ENCODE data around the gene FARP1.

The FARP1 gene

GRCh38 chr13:98440390-98441055 is 297.6 kb downstream of the FARP1 start:
- DNase-seq (ENCODE audit: low read depth, low spot score): no peak

GRCh38 chr13:98441056-98441676 is 298.3 kb downstream of the FARP1 start:
- DNase-seq (ENCODE audit: low read depth, low spot score): no peak

GRCh38 chr13:98442391-98443230 is 299.7 kb downstream of the FARP1 start:
- no peak for DNase-seq (ENCODE audit: low read depth, low spot score)

GRCh38 chr13:98443329-98443728 is 300.4 kb downstream of the FARP1 start:
- DNase-seq (ENCODE audit: low read depth, low spot score): no peak

GRCh38 chr13:98443800-98444325 is 301.0 kb downstream of the FARP1 start:
- DNase-seq (ENCODE audit: low read depth, low spot score): no peak

GRCh38 chr13:98444381-98444780 is 301.5 kb downstream of the FARP1 start:
- no peak for DNase-seq (ENCODE audit: low read depth, low spot score)

GRCh38 chr13:98445340-98446233 is 302.7 kb downstream of the FARP1 start:
- peak; percentile 56 for DNase-seq (ENCODE audit: low read depth, low spot score)

GRCh38 chr13:98446234-98446621 is 303.3 kb downstream of the FARP1 start:
- no peak for DNase-seq (ENCODE audit: low read depth, low spot score)

- no peak for DNase-seq (ENCODE audit: low read depth, low spot score)
Observed at GRCh38 chr13:98447130-98447529, 304.2 kb downstream of the FARP1 start.

GRCh38 chr13:98447881-98448641 is 305.2 kb downstream of the FARP1 start:
- DNase-seq (ENCODE audit: low read depth, low spot score): no peak

- DNase-seq (ENCODE audit: low read depth, low spot score): no peak
Observed at GRCh38 chr13:98448642-98448928, 305.7 kb downstream of the FARP1 start.

- DNase-seq (ENCODE audit: low read depth, low spot score): no peak
Observed at GRCh38 chr13:98449273-98449672, 306.4 kb downstream of the FARP1 start.

GRCh38 chr13:98450026-98450425 is 307.1 kb downstream of the FARP1 start:
- no peak for DNase-seq (ENCODE audit: low read depth, low spot score)

- no peak for DNase-seq (ENCODE audit: low read depth, low spot score)
Observed at GRCh38 chr13:98450539-98451111, 307.7 kb downstream of the FARP1 start.

GRCh38 chr13:98451676-98452470 is 309.0 kb downstream of the FARP1 start:
- DNase-seq (ENCODE audit: low read depth, low spot score): no peak

- DNase-seq (ENCODE audit: low read depth, low spot score): no peak
Observed at GRCh38 chr13:98452851-98453843, 310.3 kb downstream of the FARP1 start.

- DNase-seq (ENCODE audit: low read depth, low spot score): no peak
Observed at GRCh38 chr13:98454389-98454881, 311.5 kb downstream of the FARP1 start.

- no peak for DNase-seq (ENCODE audit: low read depth, low spot score)
Observed at GRCh38 chr13:98456413-98456845, 313.5 kb downstream of the FARP1 start.

All from activated naive CD8-positive, alpha-beta T cell treated with anti-CD3 and anti-CD28 coated beads, Interleukin-2, amount 50 U/mL, for 16 hours (primary cell).